Activated naive CD4-positive, alpha-beta T cell treated with anti-CD3 and anti-CD28 coated beads, Interleukin-2, amount 50 U/mL, for 72 hours (primary cell): Measurements from ENCODE around the gene WAPL. TPM values are rescaled to one million over a fixed set of nuclear protein-coding genes. Genes with fewer than 3 reads are reported as not detected.
A peak's percentile ranks its signal among the peaks of the same experiment; 100 is the strongest.
"Not testable (repeated sequence)": the region's sequence is repeated elsewhere in the genome, so short reads cannot be mapped to it uniquely, and the experiment has no call there.

Experiments used
- ATAC-seq, 2 donors: fragments of 150-1000 bp; cut with Tn5 transposase; 2 replicates each; pipeline ENCODE4 v1.10.0; 2021; ENCODE audit warnings: mild to moderate bottlenecking in 2 of 2, moderate library complexity in 2 of 2
- DNase-seq, 2 donors: peaks; one replicate each; pipeline ENCODE4 v3.0.0; 2021 to 2022; ENCODE audit warnings: low spot score in 2 of 2
- H3K27ac Mint-ChIP-seq, 2 donors: one replicate each; pipeline ENCODE4 v1.8.0; 2022; ENCODE audit warnings: mild to moderate bottlenecking in 2 of 2, mixed read lengths in 2 of 2
- H3K36me3 Mint-ChIP-seq, 2 donors: one replicate each; pipeline ENCODE4 v1.8.0; 2022; ENCODE audit warnings: mixed read lengths in 2 of 2
- H3K9me3 Mint-ChIP-seq, 2 donors: one replicate each; pipeline ENCODE4 v1.8.0; 2022; ENCODE audit warnings: mixed read lengths in 2 of 2
- total RNA-seq, 2 donors: library from RNA; stranded (reverse); gene quantifications; one replicate each; pipeline ENCODE4 v1.2.3, GENCODE V29; 2022

Gene WAPL
- total RNA-seq, 2 donors from 2014 or later: 46.0 to 46.5 TPM

DNA sequence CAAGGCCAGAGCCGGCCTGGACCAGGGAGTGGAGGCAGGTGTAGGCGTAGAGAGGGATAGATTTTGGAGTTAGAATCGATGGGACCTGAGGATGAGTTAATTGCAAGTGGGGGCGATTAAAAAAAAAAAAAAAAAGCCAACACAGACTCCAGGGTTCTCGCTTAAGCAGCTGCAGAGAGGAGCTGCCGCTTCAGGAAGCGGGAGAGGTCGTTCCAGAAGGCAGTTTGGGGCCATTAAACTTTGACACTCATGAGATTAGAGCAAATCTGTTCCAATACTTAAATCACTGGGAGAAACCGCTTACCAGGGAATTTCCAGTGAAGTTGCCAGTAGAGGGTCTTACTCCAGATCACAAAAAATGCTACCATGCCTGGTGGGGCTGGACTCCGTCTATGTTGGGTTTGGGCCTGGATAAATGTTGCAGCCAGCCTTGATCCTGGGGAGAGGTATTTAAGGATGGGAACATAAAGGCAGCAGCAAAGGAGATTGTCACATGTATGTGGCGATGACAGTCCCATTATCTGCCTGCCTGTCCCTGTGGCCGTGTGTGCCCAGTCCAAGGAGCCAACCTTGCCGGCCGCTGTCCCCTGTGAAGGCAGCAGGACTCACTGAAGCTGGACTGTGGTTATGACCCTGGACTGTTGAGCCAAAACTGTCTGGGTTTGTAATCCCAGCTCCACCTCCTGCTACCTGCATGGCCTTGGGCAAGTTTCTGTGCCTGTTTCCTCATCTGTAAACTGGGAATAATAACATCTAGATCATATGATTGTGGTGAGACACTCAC is 131.1 kb downstream of the WAPL start:
- H3K9me3 Mint-ChIP-seq: no peaks in the 10 kb centered on the region
- H3K36me3 Mint-ChIP-seq: no peaks in the 10 kb centered on the region
- DNase-seq (no peak), ATAC-seq (no peak)
- H3K27ac Mint-ChIP-seq: no peak overlapping the region

DNA sequence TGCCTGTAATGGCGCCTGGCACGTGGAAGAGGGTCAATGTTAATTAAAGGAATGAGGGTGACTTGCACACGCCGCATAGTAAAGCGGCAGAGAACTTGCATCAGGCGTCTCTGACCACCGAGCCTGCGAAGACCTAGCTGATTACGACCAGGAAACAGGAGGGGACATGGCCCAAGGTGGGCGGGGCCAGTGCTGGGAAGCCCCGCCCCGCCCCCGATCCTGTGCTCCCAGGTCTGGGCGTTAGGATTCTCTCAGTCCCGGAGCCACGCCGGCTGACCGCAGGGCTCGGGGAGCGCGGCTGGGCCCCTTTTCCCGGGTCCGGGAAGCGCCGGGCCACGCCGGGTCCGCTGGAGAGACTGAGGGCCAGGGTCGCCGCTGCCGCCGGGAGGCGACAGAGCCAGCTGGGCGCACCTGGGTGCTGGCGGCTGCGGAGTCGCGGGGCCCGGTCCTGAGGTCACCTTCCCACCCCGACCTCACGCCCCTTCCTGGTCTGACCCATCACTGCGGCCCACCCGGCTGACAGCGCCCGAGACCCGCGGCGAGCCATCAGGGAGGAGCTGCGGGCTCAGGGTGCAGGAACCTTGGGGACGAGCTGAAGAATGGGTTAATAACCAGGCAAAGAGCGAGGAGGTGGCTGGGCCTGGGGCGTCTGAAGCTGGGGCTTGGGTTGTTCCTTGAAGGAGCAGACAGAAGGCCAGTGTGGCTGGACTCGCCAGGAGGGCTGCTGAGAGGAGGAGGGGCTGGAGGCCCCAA is 132.0 kb downstream of the WAPL start:
- no peak for DNase-seq
- Mint-ChIP-seq H3K9me3 (no peaks in the 10 kb centered on the region), H3K36me3 (no peaks in the 10 kb centered on the region), H3K27ac (no peak overlapping the region)
- ATAC-seq: peak; percentile 58 to 70

DNA sequence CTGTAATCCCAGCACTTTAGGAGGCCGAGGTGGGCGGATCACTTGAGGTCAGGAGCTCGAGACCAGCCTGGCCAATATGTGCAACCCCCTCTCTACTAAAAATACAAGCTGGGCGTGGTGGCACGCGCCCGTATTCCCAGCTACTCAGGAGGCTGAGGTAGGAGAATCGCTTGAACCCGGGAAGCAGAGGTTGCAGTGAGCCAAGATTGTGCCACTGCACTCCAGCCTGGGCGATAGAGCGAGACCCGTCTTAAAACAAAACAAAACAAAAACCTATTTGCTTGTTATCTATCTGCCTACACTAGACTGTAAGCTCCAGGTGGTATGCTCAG is 132.5 kb downstream of the WAPL start:
- DNase-seq, H3K36me3 Mint-ChIP-seq, H3K27ac Mint-ChIP-seq, ATAC-seq, H3K9me3 Mint-ChIP-seq: not testable (repeated sequence)

DNA sequence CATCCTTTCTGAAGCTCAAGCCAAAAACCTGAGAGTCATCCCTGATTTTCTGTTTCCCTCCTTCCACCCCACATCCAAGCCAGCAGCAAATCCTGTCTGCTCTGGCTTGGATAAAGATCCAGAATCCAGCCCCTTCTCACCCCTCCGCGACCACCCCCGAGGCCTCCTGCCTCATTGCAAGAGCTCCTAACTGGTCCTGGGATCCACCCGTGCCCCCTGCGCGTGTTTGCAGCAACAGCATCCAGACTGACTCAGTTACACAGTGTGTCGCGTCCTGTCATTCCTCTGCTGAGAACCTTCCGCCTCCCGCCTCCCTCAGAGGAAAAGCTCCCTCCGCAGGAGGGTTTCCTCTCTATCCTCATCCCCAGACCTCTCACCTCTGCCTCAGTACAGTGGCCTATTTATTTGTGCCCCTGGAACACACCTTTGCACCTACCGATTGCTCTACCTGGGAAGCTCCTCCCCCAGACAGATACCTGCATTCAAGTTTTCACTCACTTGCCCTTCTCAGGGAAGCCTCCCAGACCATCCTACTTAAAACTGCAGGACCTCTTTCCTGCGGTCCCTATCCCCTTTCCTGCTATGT is 133.4 kb downstream of the WAPL start:
- DNase-seq: no peak
- no peak for ATAC-seq
- H3K36me3 Mint-ChIP-seq: no peaks in the 10 kb centered on the region
- no peak overlapping the region for H3K27ac Mint-ChIP-seq
- H3K9me3 Mint-ChIP-seq: no peaks in the 10 kb centered on the region

DNA sequence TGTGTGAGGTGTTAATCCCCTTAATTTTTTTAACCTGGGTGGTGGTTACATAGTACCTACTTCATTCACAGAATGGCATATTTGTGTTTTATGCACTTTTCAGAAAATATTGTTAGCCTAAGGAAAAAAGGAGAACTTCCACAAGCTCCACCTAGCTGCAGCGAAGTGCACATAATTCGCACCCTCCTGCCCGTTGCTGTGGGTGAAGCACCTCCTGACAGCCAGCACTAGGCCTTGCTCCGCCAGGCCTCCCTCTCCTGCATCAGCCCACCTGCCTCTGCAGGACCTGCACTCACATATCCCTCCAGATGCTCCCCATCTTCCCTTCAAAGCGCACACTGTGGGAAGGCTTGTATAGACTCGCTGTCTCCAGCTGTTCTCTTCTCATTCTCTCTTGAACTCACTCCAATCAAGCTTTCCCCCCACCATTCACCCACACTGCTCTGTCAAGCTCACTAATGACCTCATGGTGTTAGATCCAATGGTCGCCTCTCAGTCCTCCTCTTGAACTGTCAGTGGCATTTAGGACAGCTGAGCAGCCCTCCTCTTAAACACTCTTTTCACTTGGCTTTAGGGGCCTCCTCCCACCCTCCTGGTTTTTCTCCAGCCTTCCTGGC is 134.3 kb downstream of the WAPL start:
- H3K27ac Mint-ChIP-seq: no peak overlapping the region
- no peak for ATAC-seq
- no peaks in the 10 kb centered on the region for H3K9me3 Mint-ChIP-seq

DNA sequence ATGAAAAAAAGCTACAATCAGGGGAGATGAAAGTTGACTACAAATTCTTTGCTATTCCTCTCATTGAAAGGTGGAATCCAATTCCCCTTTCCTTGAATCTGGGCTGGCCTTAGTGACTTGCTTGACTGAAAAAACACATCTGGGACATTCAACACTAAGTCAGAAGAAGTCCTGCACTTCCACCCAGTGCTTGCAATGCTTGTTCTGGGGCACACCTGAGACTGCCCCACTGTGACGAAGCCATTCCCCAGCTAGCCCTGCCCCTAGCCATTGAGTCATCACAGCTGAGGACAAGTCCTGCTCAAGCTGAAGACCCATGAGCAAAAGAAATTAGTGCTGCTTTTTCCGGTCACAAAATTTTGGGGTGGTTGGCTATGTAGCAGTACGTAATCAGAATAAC is 135.8 kb downstream of the WAPL start:
- Mint-ChIP-seq H3K9me3 (no peaks in the 10 kb centered on the region), H3K27ac (no peak overlapping the region), H3K36me3 (no peaks in the 10 kb centered on the region)
- no peak for DNase-seq
- ATAC-seq: no peak

More for the DNA sequence above, 134.3 kb downstream of the WAPL start:
- no peak for DNase-seq
- H3K36me3 Mint-ChIP-seq: no peaks in the 10 kb centered on the region

Other genes with a start within 250 kb of the WAPL start
- gene GRID1, start 155.0 kb downstream of the WAPL start, total RNA-seq: not detected
- not detected for gene OPN4, start 132.8 kb upstream of the WAPL start, total RNA-seq
- under 1 TPM; 0.05 to 0.16 TPM for gene LDB3, start 146.7 kb upstream of the WAPL start, total RNA-seq
- 10 to 100 TPM in 1 of 2 donors, 1 to 10 TPM in 1; 3.5 to 14.6 TPM for gene BMPR1A, start 234.8 kb upstream of the WAPL start, total RNA-seq